ENCODE measurements around the gene BRD4. TPM values are rescaled to one million over a fixed set of nuclear protein-coding genes. Genes with fewer than 3 reads are reported as not detected.

BRD4 gene
- total RNA-seq, 1 experiment from 2014 or later = 16.2 TPM

GRCh38 chr19:15198951-15199660, 133.2 kb downstream of the BRD4 start:
- in situ Hi-C loops (cut with HindIII; ENCODE audit: low pct_unique_long_range_greater_than_20kb, low sequenced_read_pairs) = no loop called here
- no peak for DNase-seq (ENCODE audit: low read depth, low spot score)

DNA sequence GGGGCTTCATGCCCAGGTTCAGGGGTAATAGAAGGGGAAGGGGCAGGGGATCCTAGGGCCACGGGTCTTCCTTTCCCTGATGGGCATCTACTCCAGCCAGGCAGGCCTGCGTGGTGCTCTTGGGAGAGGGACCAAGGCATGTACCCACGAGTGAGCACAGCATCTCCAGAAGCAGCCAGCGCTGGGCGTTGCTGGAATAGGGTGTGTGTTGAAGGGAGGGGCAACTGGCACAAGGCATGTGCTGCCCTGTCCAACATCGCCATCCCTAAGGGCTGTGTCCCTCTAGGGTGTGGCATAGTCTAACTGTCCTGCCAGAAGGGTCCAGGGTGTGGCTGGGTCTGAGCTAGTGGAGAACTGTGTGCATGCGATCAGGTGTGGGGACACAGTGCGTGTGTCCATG, 134.4 kb downstream of the BRD4 start:
- in situ Hi-C loops (cut with HindIII; ENCODE audit: low pct_unique_long_range_greater_than_20kb, low sequenced_read_pairs) = no loop called here
- DNase-seq (ENCODE audit: low read depth, low spot score) = no peak

DNA sequence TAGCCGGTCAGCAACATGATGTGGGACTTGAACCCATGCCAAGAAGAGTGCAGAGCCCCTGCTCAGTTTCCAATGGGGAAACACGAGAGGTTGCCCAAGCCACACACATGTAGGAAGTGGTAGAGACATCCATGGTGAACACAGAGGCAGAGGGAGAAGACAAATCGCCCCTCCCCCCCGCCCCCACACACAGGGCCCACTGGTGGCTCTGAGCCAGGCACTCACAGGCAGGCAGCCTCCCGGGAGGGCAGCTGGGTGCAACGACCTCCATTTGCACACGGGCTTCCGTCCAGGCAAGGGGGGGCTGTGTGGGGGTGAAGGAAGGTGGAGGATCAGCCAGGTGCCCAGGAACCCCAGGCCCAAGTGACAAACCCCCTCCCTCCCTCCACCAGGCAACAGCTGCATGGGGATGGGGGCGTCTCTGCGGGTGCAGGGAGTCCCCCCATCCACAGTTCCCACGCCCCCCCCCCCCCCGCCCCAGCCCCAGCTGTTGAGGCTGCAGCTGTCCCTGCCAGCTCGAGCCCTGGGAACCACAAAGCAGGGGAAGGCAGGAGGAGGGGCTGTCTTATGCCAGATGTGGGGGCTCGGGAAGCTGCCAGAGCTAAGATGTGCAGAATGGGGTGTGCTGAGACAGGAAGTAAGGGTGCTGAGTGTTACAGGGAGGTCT, 134.9 kb downstream of the BRD4 start:
- no peak for DNase-seq (ENCODE audit: low read depth, low spot score)
- in situ Hi-C loops (cut with HindIII; ENCODE audit: low pct_unique_long_range_greater_than_20kb, low sequenced_read_pairs) = no loop called here

- DNase-seq (ENCODE audit: low read depth, low spot score) = no peak
- in situ Hi-C loops (cut with HindIII; ENCODE audit: low pct_unique_long_range_greater_than_20kb, low sequenced_read_pairs) = no loop called here
Observed at GRCh38 chr19:15196360-15197005, 135.9 kb downstream of the BRD4 start.

GRCh38 chr19:15195371-15196334, 136.7 kb downstream of the BRD4 start:
- DNase-seq (ENCODE audit: low read depth, low spot score) = peak; percentile 21
- in situ Hi-C loops (cut with HindIII; ENCODE audit: low pct_unique_long_range_greater_than_20kb, low sequenced_read_pairs) = no loop called here

DNA sequence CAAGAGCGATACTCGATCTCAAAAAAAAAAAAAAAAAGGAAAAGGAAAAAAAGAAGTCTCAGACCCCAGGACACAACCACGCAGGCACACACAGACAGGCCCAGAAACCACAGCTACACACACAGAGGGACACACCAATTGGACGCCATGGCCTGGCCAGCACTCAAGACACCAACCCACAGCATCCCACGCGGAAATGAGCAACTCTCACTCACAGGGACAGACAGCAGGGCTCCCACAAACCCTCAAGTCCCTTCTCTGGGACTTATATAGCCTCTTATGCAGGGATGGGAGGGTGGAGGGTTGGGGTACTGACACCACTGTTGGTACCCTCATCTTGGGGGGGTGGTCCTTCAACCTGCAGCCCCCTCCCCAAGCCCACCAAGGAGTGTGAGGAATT, 137.4 kb downstream of the BRD4 start:
- DNase-seq (ENCODE audit: low read depth, low spot score) = no peak
- in situ Hi-C loops (cut with HindIII; ENCODE audit: low pct_unique_long_range_greater_than_20kb, low sequenced_read_pairs) = no loop called here

- in situ Hi-C loops (cut with HindIII; ENCODE audit: low pct_unique_long_range_greater_than_20kb, low sequenced_read_pairs) = no loop called here
- no peak for DNase-seq (ENCODE audit: low read depth, low spot score)
Observed at GRCh38 chr19:15191982-15192381, 140.4 kb downstream of the BRD4 start.

DNA sequence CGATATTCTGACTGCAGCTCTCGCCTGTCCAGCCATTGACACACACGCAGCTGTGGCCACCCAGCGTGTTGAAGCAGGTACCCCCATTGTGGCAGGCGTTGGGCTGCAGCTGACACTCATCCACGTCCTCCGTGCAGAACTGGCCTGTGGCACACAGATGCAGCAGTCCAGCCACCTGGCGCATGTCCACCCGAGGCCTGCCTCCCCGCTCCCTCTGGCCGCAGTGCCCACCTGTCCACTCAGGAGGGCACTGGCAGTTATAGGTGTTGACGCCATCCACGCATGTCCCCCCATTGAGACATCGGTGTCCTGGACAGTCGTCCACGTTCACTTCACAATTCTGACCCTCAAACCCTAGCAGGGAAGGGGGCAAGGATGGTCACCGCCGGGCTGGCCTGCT, 140.8 kb downstream of the BRD4 start:
- in situ Hi-C loops (cut with HindIII; ENCODE audit: low pct_unique_long_range_greater_than_20kb, low sequenced_read_pairs) = no loop called here
- DNase-seq (ENCODE audit: low read depth, low spot score) = no peak

DNA sequence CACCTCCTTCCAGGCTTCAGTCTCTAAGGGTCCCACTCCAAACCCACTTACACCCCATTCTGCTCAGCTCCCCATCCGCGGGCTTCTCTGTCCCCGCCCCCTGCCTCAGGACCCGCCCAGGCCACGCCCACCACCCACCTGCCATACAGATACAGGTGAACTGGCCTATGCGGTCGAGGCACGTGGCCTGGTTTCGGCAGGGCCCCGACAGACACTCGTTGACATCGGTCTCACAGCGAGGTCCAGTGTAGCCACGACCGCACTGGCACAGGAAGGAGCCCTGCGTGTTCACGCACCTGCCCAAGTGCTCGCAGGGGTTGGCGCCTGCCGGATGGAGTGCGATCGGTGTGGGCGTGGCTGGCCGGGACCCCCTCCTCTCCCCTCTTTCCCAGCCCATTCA, 143.5 kb downstream of the BRD4 start:
- DNase-seq (ENCODE audit: low read depth, low spot score) = no peak
- in situ Hi-C loops (cut with HindIII; ENCODE audit: low pct_unique_long_range_greater_than_20kb, low sequenced_read_pairs) = no loop called here

GRCh38 chr19:15187026-15188007, 145.0 kb downstream of the BRD4 start:
- in situ Hi-C loops (cut with HindIII; ENCODE audit: low pct_unique_long_range_greater_than_20kb, low sequenced_read_pairs) = no loop called here
- no peak for DNase-seq (ENCODE audit: low read depth, low spot score)

Small RNA genes lying within 50 kb of the gene (small RNA-seq; reads per million reads assigned to genes)
- 0 reads per million in 2 experiments for gene AC005776.1

Other genes with a start within 250 kb of the BRD4 start
- 9.2 and 11.4 TPM in 2 replicates for gene SYDE1, start 225.1 kb downstream of the BRD4 start, total RNA-seq (2014; rRNA removed; shearing (Covaris generic))
- 1.4 and 1.9 TPM in 2 replicates for gene NOTCH3, start 131.5 kb downstream of the BRD4 start, total RNA-seq (2014; rRNA removed; shearing (Covaris generic))
- not detected in 2 replicates for gene EPHX3, start 100.1 kb downstream of the BRD4 start, total RNA-seq (2014; rRNA removed; shearing (Covaris generic))
- gene AKAP8, start 47.2 kb upstream of the BRD4 start, total RNA-seq (2014; rRNA removed; shearing (Covaris generic)) = 11.5 and 11.9 TPM in 2 replicates
- gene AKAP8L, start 86.4 kb upstream of the BRD4 start, total RNA-seq (2014; rRNA removed; shearing (Covaris generic)) = 41.1 and 41.9 TPM in 2 replicates
- 3.4 and 3.6 TPM in 2 replicates for gene WIZ, start 117.4 kb upstream of the BRD4 start, total RNA-seq (2014; rRNA removed; shearing (Covaris generic))
- not detected in 2 replicates for gene RASAL3, start 132.0 kb upstream of the BRD4 start, total RNA-seq (2014; rRNA removed; shearing (Covaris generic))
- not detected in 2 replicates for gene PGLYRP2, start 147.0 kb upstream of the BRD4 start, total RNA-seq (2014; rRNA removed; shearing (Covaris generic))
- gene CYP4F22, start 176.0 kb upstream of the BRD4 start, total RNA-seq (2014; rRNA removed; shearing (Covaris generic)) = not detected in 2 replicates

Data from SK-MEL-5 (cell line).